H9 (cell line): ENCODE results near the gene HNRNPH1. TPM values are rescaled to one million over a fixed set of nuclear protein-coding genes. Genes with fewer than 3 reads are reported as not detected.

Source experiments
- DNase-seq: peaks from one replicate; pipeline ENCODE4 v3.0.0-alpha.2; 2017
- H2AFZ ChIP-seq: one replicate; pipeline ENCODE4 v1.6.1; 2013; ENCODE audit warnings: mild to moderate bottlenecking, low read length, control low read depth, moderate library complexity
- H2AK5ac ChIP-seq: 2 replicates; pipeline ENCODE4 v1.6.1; 2013; ENCODE audit warnings: low read length, control low read depth, mixed read lengths; ENCODE audit not compliant: insufficient read length
- H2BK120ac ChIP-seq: one replicate; pipeline ENCODE4 v1.6.1; 2013; ENCODE audit warnings: low read depth, mild to moderate bottlenecking, low read length, control low read depth, inconsistent platforms; ENCODE audit not compliant: poor library complexity, severe bottlenecking
- H2BK12ac ChIP-seq: 2 replicates; pipeline ENCODE4 v1.6.1; 2013; ENCODE audit warnings: low read length, control low read depth, mixed read lengths, low read depth; ENCODE audit not compliant: insufficient read length
- H2BK15ac ChIP-seq: 2 replicates; pipeline ENCODE4 v1.6.1; 2013; ENCODE audit warnings: low read depth, low read length, control low read depth
- H2BK20ac ChIP-seq: one replicate; pipeline ENCODE4 v1.6.1; 2013; ENCODE audit warnings: low read depth, mild to moderate bottlenecking, low read length, control low read depth, inconsistent platforms; ENCODE audit not compliant: poor library complexity, severe bottlenecking
- H2BK5ac ChIP-seq: 2 replicates; pipeline ENCODE4 v1.6.1; 2013; ENCODE audit warnings: low read length, control low read depth, mixed read lengths; ENCODE audit not compliant: insufficient read length
- H3K14ac ChIP-seq: 2 replicates; pipeline ENCODE4 v1.6.1; 2013; ENCODE audit warnings: low read length, control low read depth; ENCODE audit not compliant: insufficient read depth
- H3K18ac ChIP-seq: 2 replicates; pipeline ENCODE4 v1.6.1; 2013; ENCODE audit warnings: low read depth, mild to moderate bottlenecking, mixed read lengths, low read length, control low read depth; ENCODE audit not compliant: insufficient read length
- H3K23ac ChIP-seq: 2 replicates; pipeline ENCODE4 v1.6.1; 2013; ENCODE audit warnings: low read length, control low read depth, mixed read lengths, low read depth; ENCODE audit not compliant: insufficient read length
- H3K23me2 ChIP-seq: 2 replicates; pipeline ENCODE4 v1.6.1; 2013; ENCODE audit warnings: low read depth, mild to moderate bottlenecking, mixed read lengths, low read length, control low read depth; ENCODE audit not compliant: insufficient read length, poor library complexity, severe bottlenecking
- H3K27ac ChIP-seq: 2 replicates; pipeline ENCODE4 v1.5.1; 2013; ENCODE audit warnings: low read length, control low read depth, mixed read lengths, low read depth; ENCODE audit not compliant: insufficient read length
- H3K27me3 ChIP-seq: 2 replicates; pipeline ENCODE4 v1.6.1; 2013; ENCODE audit warnings: low read length, control low read depth, inconsistent platforms; ENCODE audit not compliant: insufficient read depth
- H3K4ac ChIP-seq: 2 replicates; pipeline ENCODE4 v1.6.1; 2013; ENCODE audit warnings: low read depth, mild to moderate bottlenecking, control low read depth, inconsistent platforms, low read length, moderate library complexity
- H3K4me1 ChIP-seq: 2 replicates; pipeline ENCODE4 v1.6.1; 2013; ENCODE audit warnings: low read length, control low read depth, inconsistent platforms; ENCODE audit not compliant: insufficient read depth
- H3K4me2 ChIP-seq: 2 replicates; pipeline ENCODE4 v1.6.1; 2013; ENCODE audit warnings: low read length, control low read depth, mixed read lengths; ENCODE audit not compliant: insufficient read length, insufficient read depth
- H3K56ac ChIP-seq: 2 replicates; pipeline ENCODE4 v1.6.1; 2013; ENCODE audit warnings: low read depth, mild to moderate bottlenecking, mixed read lengths, low read length, control low read depth; ENCODE audit not compliant: insufficient read length
- H3K79me1 ChIP-seq: 2 replicates; pipeline ENCODE4 v1.6.1; 2013; ENCODE audit warnings: low read depth, mild to moderate bottlenecking, moderate library complexity, low read length, control low read depth, inconsistent platforms; ENCODE audit not compliant: insufficient read depth, poor library complexity, severe bottlenecking
- H3K79me2 ChIP-seq: 2 replicates; pipeline ENCODE4 v1.6.1; 2013; ENCODE audit warnings: low read length, control low read depth, inconsistent platforms; ENCODE audit not compliant: insufficient read depth
- H3K9ac ChIP-seq: 2 replicates; pipeline ENCODE4 v1.6.1; 2013; ENCODE audit warnings: low read length, control low read depth, mixed read lengths; ENCODE audit not compliant: insufficient read length; ENCODE audit errors: extremely low read depth
- H3K9me3 ChIP-seq: one replicate; pipeline ENCODE4 v1.6.1; 2013; ENCODE audit warnings: low read depth, low read length, inconsistent platforms; ENCODE audit not compliant: control insufficient read depth
- H3T11ph ChIP-seq: one replicate; pipeline ENCODE4 v1.6.1; 2013; ENCODE audit warnings: mild to moderate bottlenecking, low read length, control low read depth, inconsistent platforms
- H4K20me1 ChIP-seq: one replicate; pipeline ENCODE4 v1.6.1; 2013; ENCODE audit not compliant: control insufficient read depth, insufficient read length, insufficient read depth
- H4K5ac ChIP-seq: 2 replicates; pipeline ENCODE4 v1.6.1; 2013; ENCODE audit warnings: low read depth, mild to moderate bottlenecking, mixed read lengths, low read length, control low read depth; ENCODE audit not compliant: insufficient read length
- H4K8ac ChIP-seq: replicated peaks from 2 replicates; pipeline ENCODE4 v1.6.1; 2013; ENCODE audit warnings: low read length, control low read depth, mixed read lengths, low read depth; ENCODE audit not compliant: insufficient read length
- H4K91ac ChIP-seq: 2 replicates; pipeline ENCODE4 v1.6.1; 2013; ENCODE audit warnings: low read depth, mild to moderate bottlenecking, moderate library complexity, mixed read lengths, low read length, control low read depth; ENCODE audit not compliant: insufficient read length
- H3K27ac Mint-ChIP-seq, 3 experiments: 2 replicates in 2 of 3; 3 replicates in 1 of 3; pipeline ENCODE4 v1.8.0; 2020 to 2021; ENCODE audit warnings: mixed read lengths in 3 of 3, mild to moderate bottlenecking in 1 of 3, moderate library complexity in 1 of 3
- H3K27me3 Mint-ChIP-seq: 2 replicates; pipeline ENCODE4 v1.8.0; 2021; ENCODE audit warnings: low read depth, mild to moderate bottlenecking, moderate library complexity, mixed read lengths
- H3K36me3 Mint-ChIP-seq, 3 experiments: 2 replicates in 2 of 3; 3 replicates in 1 of 3; pipeline ENCODE4 v1.8.0; 2020 to 2021; ENCODE audit warnings: low read depth in 3 of 3, mixed read lengths in 3 of 3; ENCODE audit not compliant: insufficient read depth in 1 of 3
- H3K4me1 Mint-ChIP-seq, 2 experiments: 2 replicates each; pipeline ENCODE4 v1.8.0; 2020; ENCODE audit warnings: mixed read lengths in 2 of 2
- H3K4me3 Mint-ChIP-seq, 2 experiments: 2 replicates in 1 of 2; 3 replicates in 1 of 2; pipeline ENCODE4 v1.8.0; 2020 to 2021; ENCODE audit warnings: mild to moderate bottlenecking in 2 of 2, mixed read lengths in 2 of 2, moderate library complexity in 1 of 2
- H3K9me3 Mint-ChIP-seq, 2 experiments: 2 replicates in 1 of 2; 3 replicates in 1 of 2; pipeline ENCODE4 v1.8.0; 2020; ENCODE audit warnings: mild to moderate bottlenecking in 2 of 2, mixed read lengths in 2 of 2, moderate library complexity in 1 of 2
- WGBS: extraction: QIAGEN DNeasy Blood & Tissue Kit; methylation state at CpG from one replicate; pipeline ENCODE4 v1.1.7; 2013; ENCODE audit warnings: missing lambda C conversion rate, low lambda C conversion rate, mixed read lengths; ENCODE audit not compliant: insufficient read length; ENCODE audit errors: extremely low coverage; 5-methylcytosine and 5-hydroxymethylcytosine counted together
- total RNA-seq: library from RNA; stranded (reverse); gene quantifications from 2 replicates; pipeline ENCODE4 v1.2.1, GENCODE V29; 2021
- TF ChIP-seq, protein P1 (sequence below): fragments of 200-600 bp; sonication (generic); conservative IDR thresholded peaks from 3 replicates; pipeline ENCODE4 v1.8.0; 2021; ENCODE audit warnings: antibody characterized with exemption, mild to moderate bottlenecking

Gene HNRNPH1
- total RNA-seq, 1 experiment from 2014 or later: 1,066 TPM

DNA sequence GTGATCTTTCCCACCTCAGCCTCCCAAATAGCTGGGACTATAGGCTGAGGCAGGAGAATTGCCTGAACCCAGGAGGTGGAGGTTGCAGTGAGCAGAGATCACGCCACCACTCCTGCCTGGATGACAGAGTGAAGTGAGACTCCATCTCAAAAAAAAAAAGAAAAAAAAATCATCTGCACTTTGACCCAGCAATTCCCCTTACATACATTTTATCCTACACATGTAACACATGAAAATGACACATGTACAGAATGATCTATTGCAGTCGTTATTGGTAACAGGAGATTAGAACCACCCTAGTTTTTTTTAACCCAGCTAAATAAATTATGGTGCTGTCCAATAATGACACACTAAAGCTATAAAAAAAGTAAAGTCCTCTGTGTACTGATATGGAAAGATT, 58.9 kb downstream of the HNRNPH1 start:
- Histone ChIP-seq H3K4ac (no peak overlapping the region), H3K23me2 (peaks cover 4% of the 10 kb centered on the region), H3K9ac (no peak overlapping the region), H3K23ac (no peak overlapping the region), H3K79me1 (no peaks in the 10 kb centered on the region), H3K27ac (no peak overlapping the region), H3T11ph (no peak overlapping the region), H4K20me1 (no peaks in the 10 kb centered on the region), H3K4me1 (no peaks in the 10 kb centered on the region), H3K18ac (no peak overlapping the region), H2BK15ac (no peak overlapping the region), H4K8ac (no peak overlapping the region), H4K5ac (no peak overlapping the region), H2BK120ac (no peak overlapping the region), H3K4me2 (no peak overlapping the region), H2BK12ac (no peak overlapping the region), H3K56ac (no peak overlapping the region), H3K27me3 (no peaks in the 10 kb centered on the region), H4K91ac (no peak overlapping the region), H3K9me3 (no peaks in the 10 kb centered on the region), H2AFZ (no peak overlapping the region), H2BK20ac (no peak overlapping the region), H2BK5ac (no peak overlapping the region), H2AK5ac (no peak overlapping the region), H3K14ac (no peak overlapping the region), H3K79me2 (0 out of 2 replicates have a peak, but pooled peaks cover 2% of the 10 kb centered on the region)
- H3K36me3 Mint-ChIP-seq: peaks cover 34 to 66% (median 62%) of the 10 kb centered on the region in 3 experiments; a peak in 6 of 7 replicates
- H3K27ac Mint-ChIP-seq: no peak overlapping the region
- H3K4me3 Mint-ChIP-seq: no peak overlapping the region
- no peaks in the 10 kb centered on the region for H3K9me3 Mint-ChIP-seq
- DNase-seq: no peak
- H3K27me3 Mint-ChIP-seq: no peaks in the 10 kb centered on the region
- TF ChIP-seq, protein P1, sequence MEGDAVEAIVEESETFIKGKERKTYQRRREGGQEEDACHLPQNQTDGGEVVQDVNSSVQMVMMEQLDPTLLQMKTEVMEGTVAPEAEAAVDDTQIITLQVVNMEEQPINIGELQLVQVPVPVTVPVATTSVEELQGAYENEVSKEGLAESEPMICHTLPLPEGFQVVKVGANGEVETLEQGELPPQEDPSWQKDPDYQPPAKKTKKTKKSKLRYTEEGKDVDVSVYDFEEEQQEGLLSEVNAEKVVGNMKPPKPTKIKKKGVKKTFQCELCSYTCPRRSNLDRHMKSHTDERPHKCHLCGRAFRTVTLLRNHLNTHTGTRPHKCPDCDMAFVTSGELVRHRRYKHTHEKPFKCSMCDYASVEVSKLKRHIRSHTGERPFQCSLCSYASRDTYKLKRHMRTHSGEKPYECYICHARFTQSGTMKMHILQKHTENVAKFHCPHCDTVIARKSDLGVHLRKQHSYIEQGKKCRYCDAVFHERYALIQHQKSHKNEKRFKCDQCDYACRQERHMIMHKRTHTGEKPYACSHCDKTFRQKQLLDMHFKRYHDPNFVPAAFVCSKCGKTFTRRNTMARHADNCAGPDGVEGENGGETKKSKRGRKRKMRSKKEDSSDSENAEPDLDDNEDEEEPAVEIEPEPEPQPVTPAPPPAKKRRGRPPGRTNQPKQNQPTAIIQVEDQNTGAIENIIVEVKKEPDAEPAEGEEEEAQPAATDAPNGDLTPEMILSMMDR: no peak
- WGBS: no CpG with 5 or more reads among the region's 2 CpGs
- H3K4me1 Mint-ChIP-seq: peaks cover 5 to 6% of the 10 kb centered on the region in 2 experiments; a peak in 2 of 4 replicates

Other genes starting within 250 kb of the HNRNPH1 start
- gene RUFY1, start 73.1 kb downstream of the HNRNPH1 start, total RNA-seq: 45.7 and 47.8 TPM in 2 replicates
- 0.50 and 1.6 TPM in 2 replicates for gene CBY3, start 57.4 kb upstream of the HNRNPH1 start, total RNA-seq
- gene CANX, start 75.3 kb upstream of the HNRNPH1 start, total RNA-seq: 518 and 538 TPM in 2 replicates
- gene MAML1, start 109.2 kb upstream of the HNRNPH1 start, total RNA-seq: 50.8 and 51.1 TPM in 2 replicates
- 3.7 and 4.5 TPM in 2 replicates for gene LTC4S, start 170.3 kb upstream of the HNRNPH1 start, total RNA-seq
- 140 and 147 TPM in 2 replicates for gene MGAT4B, start 183.2 kb upstream of the HNRNPH1 start, total RNA-seq
- gene SQSTM1, start 197.2 kb upstream of the HNRNPH1 start, total RNA-seq: 144 and 147 TPM in 2 replicates
- 30.4 and 31.1 TPM in 2 replicates for gene MRNIP, start 235.1 kb upstream of the HNRNPH1 start, total RNA-seq